ENCODE measurements around the gene CDRT15.
"Not testable (repeated sequence)": the region's sequence is repeated elsewhere in the genome, so short reads cannot be mapped to it uniquely, and the experiment has no call there.

Gene CDRT15

DNA sequence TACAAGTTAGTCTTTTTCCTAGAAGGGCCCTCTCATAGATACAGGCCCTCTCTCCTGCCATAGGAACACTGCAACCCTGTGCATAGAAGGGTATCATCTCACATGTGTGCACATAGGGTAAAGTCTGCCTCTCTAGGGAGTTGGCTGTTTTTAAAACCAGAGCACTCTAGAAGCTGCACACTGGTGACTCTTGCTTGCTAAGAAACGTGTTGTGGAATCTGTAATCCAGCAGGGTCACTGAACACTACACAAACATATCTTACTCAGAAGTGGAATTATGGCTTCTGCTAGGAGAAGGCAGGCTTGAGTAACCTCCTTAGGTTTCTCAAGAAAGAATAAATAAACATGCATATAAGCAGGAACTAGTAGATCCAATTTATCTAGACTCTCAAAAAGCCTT lies 45.9 kb downstream of the CDRT15 start:
- H3K9me3 ChIP-seq (ENCODE audit: control insufficient read depth, insufficient read depth, low read length); H3K4me1 ChIP-seq (ENCODE audit: insufficient read depth, low read length); H3K9ac ChIP-seq (ENCODE audit: low read depth, low read length); H3K36me3 ChIP-seq (ENCODE audit: insufficient read depth, low read length): not testable (repeated sequence)

DNA sequence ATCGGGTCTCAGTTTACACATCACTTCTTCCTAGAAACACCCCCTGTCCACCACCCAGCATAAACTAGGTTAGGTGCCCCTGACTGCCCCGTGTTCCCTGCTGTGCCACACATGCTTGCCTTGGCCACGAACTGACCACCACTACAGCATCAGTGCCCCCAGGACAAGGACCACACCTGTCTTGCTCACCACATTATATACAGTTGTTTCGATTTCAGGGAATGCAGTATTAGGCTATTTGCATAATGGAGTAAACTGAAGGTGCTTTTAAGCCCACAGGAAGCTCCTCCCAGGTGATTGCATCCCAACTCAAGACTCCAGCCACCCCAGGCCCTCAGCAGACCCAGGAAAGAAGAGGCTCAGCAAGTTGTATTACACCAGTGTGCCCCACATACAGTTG lies 50.2 kb downstream of the CDRT15 start:
- not testable (repeated sequence) for H3K36me3 ChIP-seq (ENCODE audit: insufficient read depth, low read length); H3K9ac ChIP-seq (ENCODE audit: low read depth, low read length); H3K4me1 ChIP-seq (ENCODE audit: insufficient read depth, low read length); H3K9me3 ChIP-seq (ENCODE audit: control insufficient read depth, insufficient read depth, low read length)

All from ES-I3 (cell line).